Nephron (organoid): ENCODE data around the gene KDM4D.

ENCODE experiments used
- H3K27ac Mint-ChIP-seq, 3 experiments: 2 replicates each; pipeline ENCODE4 v1.8.0; 2020; ENCODE audit warnings: mixed read lengths in 3 of 3, mild to moderate bottlenecking in 2 of 3, moderate library complexity in 1 of 3
- H3K27me3 Mint-ChIP-seq: 2 replicates; pipeline ENCODE4 v1.8.0; 2021; ENCODE audit warnings: low read depth, mild to moderate bottlenecking, moderate library complexity, mixed read lengths
- H3K36me3 Mint-ChIP-seq: 2 replicates; pipeline ENCODE4 v1.8.0; 2020; ENCODE audit warnings: low read depth, mixed read lengths
- H3K4me1 Mint-ChIP-seq: 2 replicates; pipeline ENCODE4 v1.8.0; 2020; ENCODE audit warnings: mixed read lengths
- H3K4me3 Mint-ChIP-seq, 3 experiments: 2 replicates each; pipeline ENCODE4 v1.8.0; 2020; ENCODE audit warnings: mild to moderate bottlenecking in 3 of 3, mixed read lengths in 3 of 3, moderate library complexity in 2 of 3
- H3K9me3 Mint-ChIP-seq: 2 replicates; pipeline ENCODE4 v1.8.0; 2020; ENCODE audit warnings: mixed read lengths
- CTCF ChIP-seq, 3 experiments: fragments of 200-600 bp; sonication (generic); IDR thresholded peaks; one replicate each; pipeline ENCODE4 v1.5.0; 2021; ENCODE audit warnings: antibody characterized with exemption in 3 of 3; ENCODE audit not compliant: unreplicated experiment in 3 of 3

Gene KDM4D

GRCh38 chr11:94934846-94935245, 38.7 kb upstream of the KDM4D start:
- Mint-ChIP-seq H3K36me3 (no peaks in the 10 kb centered on the region), H3K4me1 (peaks cover 33% of the 10 kb centered on the region), H3K9me3 (no peaks in the 10 kb centered on the region), H3K27ac (peak overlapping the region in 2 of 3 experiments; percentile 30 to 67), H3K4me3 (no peak overlapping the region), H3K27me3 (peaks cover 7% of the 10 kb centered on the region)
- TF ChIP-seq CTCF (IDR thresholded peaks at IDR 0.05; ENCODE audit: unreplicated experiment in 3 of 3): no peak

GRCh38 chr11:94938095-94939055, 35.1 kb upstream of the KDM4D start:
- peak overlapping the region in 2 of 3 experiments; percentile 16 to 27 for H3K4me3 Mint-ChIP-seq
- H3K27me3 Mint-ChIP-seq: peaks cover 3% of the 10 kb centered on the region
- peak overlapping the region; percentile 59 to 93 (median 71) for H3K27ac Mint-ChIP-seq
- no peak for TF ChIP-seq CTCF (IDR thresholded peaks at IDR 0.05; ENCODE audit: unreplicated experiment in 3 of 3)
- H3K9me3 Mint-ChIP-seq: no peaks in the 10 kb centered on the region
- no peaks in the 10 kb centered on the region for H3K36me3 Mint-ChIP-seq
- peaks cover 38% of the 10 kb centered on the region for H3K4me1 Mint-ChIP-seq

- H3K36me3 Mint-ChIP-seq: no peaks in the 10 kb centered on the region
- H3K27me3 Mint-ChIP-seq: peaks cover 10% of the 10 kb centered on the region
- TF ChIP-seq CTCF (IDR thresholded peaks at IDR 0.05; ENCODE audit: unreplicated experiment in 3 of 3): no peak
- H3K4me1 Mint-ChIP-seq: peaks cover 31% of the 10 kb centered on the region
- H3K9me3 Mint-ChIP-seq: no peaks in the 10 kb centered on the region
- H3K27ac Mint-ChIP-seq: peak overlapping the region; percentile 59 to 93 (median 71)
- no peak overlapping the region for H3K4me3 Mint-ChIP-seq
Measured at GRCh38 chr11:94939346-94939745, 34.2 kb upstream of the KDM4D start.

- no peaks in the 10 kb centered on the region for H3K36me3 Mint-ChIP-seq
- no peak for TF ChIP-seq CTCF (IDR thresholded peaks at IDR 0.05; ENCODE audit: unreplicated experiment in 3 of 3)
- no peak overlapping the region for H3K27ac Mint-ChIP-seq
- no peaks in the 10 kb centered on the region for H3K9me3 Mint-ChIP-seq
- no peak overlapping the region for H3K4me3 Mint-ChIP-seq
- peaks cover 21% of the 10 kb centered on the region for H3K4me1 Mint-ChIP-seq
- peaks cover 7% of the 10 kb centered on the region for H3K27me3 Mint-ChIP-seq
Measured at GRCh38 chr11:94941131-94941530, 32.4 kb upstream of the KDM4D start.

- no peak for TF ChIP-seq CTCF (IDR thresholded peaks at IDR 0.05; ENCODE audit: unreplicated experiment in 3 of 3)
- Mint-ChIP-seq H3K27ac (no peak overlapping the region), H3K4me3 (no peak overlapping the region), H3K9me3 (peaks cover 6% of the 10 kb centered on the region), H3K36me3 (no peaks in the 10 kb centered on the region), H3K4me1 (peaks cover 10% of the 10 kb centered on the region), H3K27me3 (peaks cover 10% of the 10 kb centered on the region)
Measured at GRCh38 chr11:94946812-94947211, 26.7 kb upstream of the KDM4D start.
